Measurements from ENCODE around the gene KCNQ1. TPM values are rescaled to one million over a fixed set of nuclear protein-coding genes. Genes with fewer than 3 reads are reported as not detected.

KCNQ1 gene
- total and polyA plus RNA-seq, 2 experiments from 2014 or later, result 0.45 to 0.87 TPM

GRCh38 chr11:2808850-2809846, 364.3 kb downstream of the KCNQ1 start:
- Histone ChIP-seq H3K79me2 (replicated peaks; ENCODE audit: insufficient read depth) (no peaks in the 10 kb centered on the region), H3K4me1 (ENCODE audit: insufficient read depth) (no peaks in the 10 kb centered on the region; the same call in 1 of the 2 replicates), H3K4me2 (no peak overlapping the region), H3K36me3 (ENCODE audit: insufficient read depth) (no peaks in the 10 kb centered on the region), H3K4me3 (no peak overlapping the region), H3F3A (replicated peaks; ENCODE audit: low read depth) (no peaks in the 10 kb centered on the region), H2AFZ (no peak overlapping the region), H3K27me3 (ENCODE audit: insufficient read depth) (peaks cover 21% of the 10 kb centered on the region), H3K9me2 (ENCODE audit: insufficient read depth) (0 out of 2 replicates have a peak, but pooled peaks cover 5% of the 10 kb centered on the region), H3K27ac (ENCODE audit: low read depth) (no peak overlapping the region), H4K20me1 (replicated peaks; ENCODE audit: insufficient read depth) (no peaks in the 10 kb centered on the region)
- Mint-ChIP-seq H3K4me1 (peaks cover 29% of the 10 kb centered on the region), H3K27me3 (ENCODE audit: insufficient read depth, low read depth, poor library complexity) (peaks cover 51% of the 10 kb centered on the region), H3K27ac (no peak overlapping the region), H3K9me3 (peaks cover 3% of the 10 kb centered on the region; the same call in 2 of the 3 replicates), H3K4me3 (no peak overlapping the region), H3K36me3 (ENCODE audit: low read depth) (no peaks in the 10 kb centered on the region; the same call in 2 of the 3 replicates)
- ATAC-seq (no peak), DNase-seq (ENCODE audit: low spot score) (no peak)
- TF ChIP-seq CREB1 (CRISPR knock-in tag; IDR thresholded peaks at IDR 0.05; ENCODE audit: low read depth) (no peak), EZH2 (IDR thresholded peaks at IDR 0.05; ENCODE audit: low read depth, unreplicated experiment) (no peak), ZNF331 (CRISPR knock-in tag; IDR thresholded peaks at IDR 0.05; ENCODE audit: low read depth) (no peak), ETS1 (IDR thresholded peaks at IDR 0.05) (no peak), CTCF (conservative IDR thresholded peaks at IDR 0.05; ENCODE audit: low read depth in 2 of 2) (no peak), ZNF462 (CRISPR knock-in tag; IDR thresholded peaks at IDR 0.05) (no peak), NANOG (IDR thresholded peaks at IDR 0.05; ENCODE audit: borderline replicate concordance) (no peak), ZNF114 (CRISPR knock-in tag; IDR thresholded peaks at IDR 0.05) (no peak), REST (IDR thresholded peaks at IDR 0.05; ENCODE audit: unreplicated experiment) (no peak)

Measured in GM23338 (cell line).